H1 (cell line): ENCODE data around the gene FOXO1. TPM values are rescaled to one million over a fixed set of nuclear protein-coding genes. Genes with fewer than 3 reads are reported as not detected.

Source experiments
- CHD2 ChIP-seq: IDR thresholded peaks from 2 replicates; pipeline ENCODE4 v1.6.1; 2012; ENCODE audit warnings: low read length, improper control_type of control experiment
- CHD7 ChIP-seq: fragments of 300-600 bp; sonication (generic); IDR thresholded peaks from 2 replicates; pipeline ENCODE4 v1.7.1; 2012; ENCODE audit warnings: low read length, moderate library complexity, mild to moderate bottlenecking, inconsistent platforms; ENCODE audit not compliant: insufficient replicate concordance
- CTBP2 ChIP-seq: IDR thresholded peaks from 2 replicates; pipeline ENCODE4 v1.7.0; 2011; ENCODE audit warnings: borderline replicate concordance, mild to moderate bottlenecking, moderate library complexity, mixed read lengths, low read length; ENCODE audit not compliant: insufficient read depth, insufficient read length
- GABPA ChIP-seq: IDR thresholded peaks from 2 replicates; pipeline ENCODE4 v1.6.1; 2011; ENCODE audit warnings: mild to moderate bottlenecking, low read length, moderate library complexity, borderline replicate concordance; ENCODE audit not compliant: insufficient read depth
- JUND ChIP-seq: IDR thresholded peaks from 2 replicates; pipeline ENCODE4 v1.6.1; 2011; ENCODE audit warnings: mild to moderate bottlenecking, improper control_type of control experiment, low read length
- KDM1A ChIP-seq: fragments of 200-600, 300-600 bp; sonication (generic); IDR thresholded peaks from 2 replicates; pipeline ENCODE4 v1.7.1; 2016; ENCODE audit warnings: mild to moderate bottlenecking, low read length, borderline replicate concordance
- MAFK ChIP-seq: IDR thresholded peaks from 2 replicates; pipeline ENCODE4 v1.6.1; 2012; ENCODE audit warnings: low read depth, mild to moderate bottlenecking, improper control_type of control experiment, low read length
- RNF2 ChIP-seq: fragments of 200-900, 300-1000 bp; sonication (generic); IDR thresholded peaks from 2 replicates; pipeline ENCODE4 v1.7.1; 2016; ENCODE audit warnings: borderline replicate concordance, low read depth, mild to moderate bottlenecking, antibody characterized with exemption, low read length; ENCODE audit not compliant: poor library complexity, severe bottlenecking; ENCODE audit errors: missing control alignments
- TAF7 ChIP-seq: optimal IDR thresholded peaks from 2 replicates; pipeline ENCODE3; 2011; ENCODE audit warnings: low read depth, mild to moderate bottlenecking, inconsistent platforms, low read length, moderate library complexity, borderline replicate concordance
- polyA plus RNA-seq, 7 experiments: library from polyadenylated mRNA; depleted of rRNA in 3 of 7; stranded (reverse) in 5 of 7; unstranded in 2 of 7; fragments of >200 nt in 5 of 7; fragments of 200-250 nt in 2 of 7; gene quantifications; 1 replicate in 5 of 7; 2 replicates in 1 of 7; 4 replicates in 1 of 7; pipeline versions ENCODE4 v1.2.1 to v1.2.3, GENCODE V29; 2011 to 2013; ENCODE audit warnings: missing spikeins in 2 of 7, mixed read lengths in 2 of 7
- total RNA-seq: library from RNA; stranded (reverse); fragmentation: NEBNext Ultra II Directional; extraction: Animal tissue kit (Norgen Biotek cat#: 25700); gene quantifications from 2 replicates; pipeline ENCODE4 v1.2.1, GENCODE V29; 2021

FOXO1 gene
- total and polyA plus RNA-seq, 2 of the 8 experiments (the other 6 are each of a cell fraction or from before 2014, with no cell fraction given), result 35.3 to 56.9 TPM

DNA sequence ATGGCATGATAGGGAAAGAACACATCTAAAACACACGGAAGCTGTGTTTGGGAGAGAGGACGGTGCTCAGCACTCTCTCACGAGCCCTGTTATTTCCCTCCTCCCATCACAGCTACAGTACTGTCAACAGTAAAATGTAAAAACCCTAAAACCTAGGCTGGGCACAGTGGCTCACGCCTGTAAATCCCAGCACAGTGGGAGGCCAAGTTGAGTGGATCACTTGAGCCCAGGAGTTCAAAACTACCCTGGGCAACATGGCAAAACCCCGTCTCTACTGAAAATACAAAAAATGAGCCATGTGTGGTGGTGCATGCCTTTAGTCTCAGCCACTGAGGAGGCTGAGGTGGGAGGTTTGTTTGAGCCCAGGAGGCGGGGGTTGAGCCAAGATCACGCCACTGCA is 54.8 kb downstream of the FOXO1 start (continued):
- TF ChIP-seq CHD7 (no peak), GABPA (no peak), CTBP2 (no peak), KDM1A (no peak), JUND (no peak), RNF2 (no peak), CHD2 (no peak), TAF7 (no peak), MAFK (no peak)
